Transverse colon (tissue), 4 donors: ENCODE results near the gene NRCAM.

ENCODE experiments used
- EP300 ChIP-seq: sonication (generic); formaldehyde crosslinking; IDR thresholded peaks from one replicate; pipeline ENCODE4 v1.6.1; 2017; ENCODE audit warnings: antibody characterized with exemption, low read depth
- POLR2A ChIP-seq: fragments of 450-650 bp; IDR thresholded peaks from one replicate; pipeline ENCODE4 v1.6.1; 2016; ENCODE audit warnings: antibody characterized with exemption, mild to moderate bottlenecking, moderate library complexity
- POLR2AphosphoS5 ChIP-seq, 3 donors: sonication (generic); formaldehyde crosslinking; IDR thresholded peaks; one replicate each; pipeline ENCODE4 v1.6.1; 2016; ENCODE audit warnings: antibody characterized with exemption in 3 of 3
- TF ChIP-seq, protein P1 (sequence below), 5 experiments: fragments of 200-600 bp in 3 of 5; fragments of 450-650 bp in 2 of 5; sonication (generic) in 3 of 5; IDR thresholded peaks; 1 replicate in 2 of 5; 2 replicates in 3 of 5; pipeline ENCODE4 v1.5.1; 2016 to 2017; ENCODE audit warnings: antibody characterized with exemption in 5 of 5, inconsistent platforms in 3 of 5, mild to moderate bottlenecking in 2 of 5, moderate library complexity in 1 of 5

DNA sequence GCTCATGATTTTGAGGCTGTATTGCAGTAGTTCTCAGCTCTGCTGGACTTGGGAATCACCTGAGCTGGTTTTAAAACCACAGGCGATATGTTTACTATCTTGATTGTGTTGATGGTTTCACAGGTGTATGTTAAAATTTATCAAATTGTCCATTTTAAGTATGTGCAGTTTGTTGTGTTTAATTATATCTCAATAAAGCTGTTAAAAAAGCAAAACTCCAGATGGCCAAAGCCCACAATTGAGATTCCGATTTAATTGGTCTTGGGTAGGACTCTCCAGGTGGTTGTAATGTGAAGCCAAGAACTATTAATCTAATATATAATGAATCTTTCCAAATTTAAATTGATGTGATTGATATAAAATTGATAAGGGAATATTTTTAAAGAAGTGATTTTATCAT, 48.6 kb downstream of the NRCAM start:
- TF ChIP-seq, protein P1, sequence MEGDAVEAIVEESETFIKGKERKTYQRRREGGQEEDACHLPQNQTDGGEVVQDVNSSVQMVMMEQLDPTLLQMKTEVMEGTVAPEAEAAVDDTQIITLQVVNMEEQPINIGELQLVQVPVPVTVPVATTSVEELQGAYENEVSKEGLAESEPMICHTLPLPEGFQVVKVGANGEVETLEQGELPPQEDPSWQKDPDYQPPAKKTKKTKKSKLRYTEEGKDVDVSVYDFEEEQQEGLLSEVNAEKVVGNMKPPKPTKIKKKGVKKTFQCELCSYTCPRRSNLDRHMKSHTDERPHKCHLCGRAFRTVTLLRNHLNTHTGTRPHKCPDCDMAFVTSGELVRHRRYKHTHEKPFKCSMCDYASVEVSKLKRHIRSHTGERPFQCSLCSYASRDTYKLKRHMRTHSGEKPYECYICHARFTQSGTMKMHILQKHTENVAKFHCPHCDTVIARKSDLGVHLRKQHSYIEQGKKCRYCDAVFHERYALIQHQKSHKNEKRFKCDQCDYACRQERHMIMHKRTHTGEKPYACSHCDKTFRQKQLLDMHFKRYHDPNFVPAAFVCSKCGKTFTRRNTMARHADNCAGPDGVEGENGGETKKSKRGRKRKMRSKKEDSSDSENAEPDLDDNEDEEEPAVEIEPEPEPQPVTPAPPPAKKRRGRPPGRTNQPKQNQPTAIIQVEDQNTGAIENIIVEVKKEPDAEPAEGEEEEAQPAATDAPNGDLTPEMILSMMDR (IDR thresholded peaks at IDR 0.05): no peak
- no peak for TF ChIP-seq POLR2AphosphoS5 (IDR thresholded peaks at IDR 0.05)
- no peak for TF ChIP-seq EP300
- no peak for TF ChIP-seq POLR2A
